ES-I3 (cell line): Measurements from ENCODE around the gene DEPP1.

Experiments
- H3K36me3 ChIP-seq: 2 replicates; pipeline ENCODE4 v1.6.1; 2013; ENCODE audit warnings: mild to moderate bottlenecking, low read length, control low read depth, moderate library complexity; ENCODE audit not compliant: insufficient read depth
- H3K4me1 ChIP-seq: 2 replicates; pipeline ENCODE4 v1.6.1; 2013; ENCODE audit warnings: mild to moderate bottlenecking, control low read depth, low read length; ENCODE audit not compliant: insufficient read depth
- H3K9ac ChIP-seq: 2 replicates; pipeline ENCODE4 v1.6.1; 2013; ENCODE audit warnings: low read depth, mild to moderate bottlenecking, low read length, moderate library complexity
- H3K9me3 ChIP-seq: 2 replicates; pipeline ENCODE4 v1.6.1; 2013; ENCODE audit warnings: mild to moderate bottlenecking, low read length, moderate library complexity; ENCODE audit not compliant: control insufficient read depth, insufficient read depth

Gene DEPP1

GRCh38 chr10:44988957-44989585 is 10.5 kb upstream of the DEPP1 start:
- H3K9me3 ChIP-seq: no peaks in the 10 kb centered on the region
- no peaks in the 10 kb centered on the region for H3K36me3 ChIP-seq
- H3K9ac ChIP-seq: no peak overlapping the region
- H3K4me1 ChIP-seq: peaks cover 45% of the 10 kb centered on the region

DNA sequence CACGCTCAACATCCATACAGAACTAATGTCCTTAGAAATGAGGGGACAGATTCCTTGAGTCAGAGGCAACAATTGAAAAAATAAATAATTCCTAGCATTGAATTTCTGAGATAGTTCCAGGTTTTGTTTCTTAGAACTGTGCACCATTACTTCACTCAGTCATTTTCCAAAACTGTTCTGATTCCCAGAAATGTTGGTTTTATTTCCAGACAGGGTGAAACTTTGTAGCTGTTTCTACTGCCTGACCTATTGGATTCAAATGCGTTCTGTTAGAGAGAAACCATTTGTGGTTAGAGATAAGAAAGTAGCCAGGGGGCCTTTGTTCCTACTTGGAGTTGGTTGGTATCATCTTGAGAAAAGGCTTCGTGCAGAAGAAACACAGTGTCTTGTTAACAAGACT is 8.1 kb upstream of the DEPP1 start:
- Histone ChIP-seq H3K9me3 (no peaks in the 10 kb centered on the region), H3K9ac (no peak overlapping the region), H3K4me1 (peaks cover 44% of the 10 kb centered on the region), H3K36me3 (no peaks in the 10 kb centered on the region)

GRCh38 chr10:44986179-44986578 is 7.6 kb upstream of the DEPP1 start:
- no peaks in the 10 kb centered on the region for H3K36me3 ChIP-seq

GRCh38 chr10:44985175-44985681 is 6.6 kb upstream of the DEPP1 start:
- H3K9me3 ChIP-seq: no peaks in the 10 kb centered on the region
- H3K4me1 ChIP-seq: peaks cover 40% of the 10 kb centered on the region
- H3K9ac ChIP-seq: no peak overlapping the region
- H3K36me3 ChIP-seq: no peaks in the 10 kb centered on the region

More at GRCh38 chr10:44986179-44986578, 7.6 kb upstream of the DEPP1 start:
- Histone ChIP-seq H3K9ac (no peak overlapping the region), H3K4me1 (peaks cover 39% of the 10 kb centered on the region), H3K9me3 (no peaks in the 10 kb centered on the region)

GRCh38 chr10:44984671-44985101 is 6.1 kb upstream of the DEPP1 start:
- Histone ChIP-seq H3K9me3 (no peaks in the 10 kb centered on the region), H3K36me3 (no peaks in the 10 kb centered on the region), H3K4me1 (peaks cover 41% of the 10 kb centered on the region), H3K9ac (no peak overlapping the region)

DNA sequence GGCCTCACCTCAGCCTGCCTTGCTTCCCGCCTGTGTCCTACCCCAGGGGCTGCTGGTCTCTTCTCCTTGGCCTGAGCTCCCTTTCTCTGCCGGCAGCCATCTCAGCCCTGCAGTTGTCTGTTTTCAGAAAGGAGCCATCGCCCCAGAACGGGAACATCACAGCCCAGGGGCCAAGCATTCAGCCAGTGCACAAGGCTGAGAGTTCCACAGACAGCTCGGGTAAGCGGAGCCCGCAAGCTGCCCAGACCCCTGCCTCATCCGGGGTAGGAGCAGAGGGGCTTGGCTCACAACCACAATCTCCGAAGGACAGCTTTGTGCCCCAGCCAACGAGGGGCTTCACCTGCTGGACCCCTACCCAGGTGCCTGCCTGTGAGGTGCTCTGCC is 5.3 kb upstream of the DEPP1 start:
- H3K9ac ChIP-seq: no peak overlapping the region
- H3K36me3 ChIP-seq: no peaks in the 10 kb centered on the region
- no peaks in the 10 kb centered on the region for H3K9me3 ChIP-seq
- H3K4me1 ChIP-seq: peaks cover 46% of the 10 kb centered on the region

- peaks cover 50% of the 10 kb centered on the region for H3K4me1 ChIP-seq
- no peak overlapping the region for H3K9ac ChIP-seq
- H3K9me3 ChIP-seq: no peaks in the 10 kb centered on the region
- no peaks in the 10 kb centered on the region for H3K36me3 ChIP-seq
Observed at GRCh38 chr10:44983066-44983894, 4.7 kb upstream of the DEPP1 start.

- peaks cover 50% of the 10 kb centered on the region for H3K4me1 ChIP-seq
- H3K36me3 ChIP-seq: no peaks in the 10 kb centered on the region; the same call in 1 of the 2 replicates
Observed at GRCh38 chr10:44982496-44982895, 3.9 kb upstream of the DEPP1 start.

DNA sequence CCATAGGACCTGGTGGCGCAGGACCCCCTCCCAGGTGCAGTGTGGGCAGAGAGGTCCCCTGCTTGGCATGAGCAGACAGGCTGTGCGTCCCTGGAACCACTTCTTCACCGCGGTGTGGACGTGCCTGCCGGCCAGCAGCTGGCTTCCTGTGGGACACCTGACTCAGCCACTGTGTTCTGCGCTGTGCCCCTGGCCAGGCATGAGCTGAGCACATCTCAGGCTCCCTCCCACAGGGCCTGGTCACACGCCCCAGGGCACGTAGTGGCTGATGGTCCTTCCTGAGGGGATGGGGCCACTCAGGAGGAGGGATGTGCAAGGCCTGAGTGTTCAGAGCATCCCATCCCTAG is 3.5 kb upstream of the DEPP1 start:
- H3K9me3 ChIP-seq: no peaks in the 10 kb centered on the region
- H3K4me1 ChIP-seq: peaks cover 50% of the 10 kb centered on the region
- H3K9ac ChIP-seq: no peak overlapping the region
- no peaks in the 10 kb centered on the region; the same call in 1 of the 2 replicates for H3K36me3 ChIP-seq

More at GRCh38 chr10:44982496-44982895, 3.9 kb upstream of the DEPP1 start:
- Histone ChIP-seq H3K9me3 (no peaks in the 10 kb centered on the region), H3K9ac (no peak overlapping the region)

DNA sequence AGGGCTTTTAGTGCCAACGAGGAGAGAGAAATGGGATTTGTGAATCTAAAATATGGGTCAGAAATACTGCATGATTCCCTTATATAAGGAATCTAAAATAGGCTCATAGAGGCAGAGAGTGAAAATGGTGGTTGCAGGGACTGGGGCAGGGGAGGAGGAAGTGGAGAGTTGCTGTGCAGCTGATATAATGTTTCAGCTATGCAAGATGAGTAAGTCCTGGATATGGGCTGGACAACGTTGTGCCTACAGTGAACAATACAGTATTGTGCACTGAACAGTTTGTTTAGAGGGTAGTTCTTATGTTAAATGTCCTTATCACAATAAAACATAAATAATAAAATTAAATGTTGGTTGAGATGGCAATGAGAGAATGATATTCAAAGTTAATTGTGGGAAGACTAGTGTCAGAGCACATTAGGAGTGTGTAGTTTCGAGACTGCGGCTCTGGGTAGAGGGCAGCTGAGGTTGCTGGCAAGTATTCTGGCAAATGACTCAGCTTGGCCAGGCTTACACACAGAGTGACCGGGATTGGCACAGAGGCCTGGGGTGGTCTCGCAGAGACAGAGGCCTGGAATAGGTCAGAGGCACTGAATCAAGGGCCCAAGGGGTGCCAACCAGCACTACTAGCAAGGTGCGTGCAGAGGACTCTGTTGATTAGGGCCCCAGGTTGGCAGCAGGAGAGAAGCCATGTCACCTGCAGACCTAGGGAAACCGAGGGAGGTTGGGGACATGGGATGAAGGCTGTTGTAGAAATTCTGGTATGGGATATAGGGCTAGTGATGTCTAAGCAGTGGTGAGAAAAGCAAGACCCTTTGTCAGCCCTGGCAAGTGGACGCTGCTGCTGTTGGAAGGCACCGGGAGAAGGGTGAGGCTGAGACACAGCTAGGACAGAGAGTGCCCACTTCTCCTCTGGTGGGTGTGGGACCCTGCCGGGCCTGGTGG is 2.8 kb upstream of the DEPP1 start:
- H3K9me3 ChIP-seq: no peaks in the 10 kb centered on the region

GRCh38 chr10:44980309-44981171 is 1.9 kb upstream of the DEPP1 start:
- Histone ChIP-seq H3K9me3 (no peaks in the 10 kb centered on the region), H3K36me3 (no peaks in the 10 kb centered on the region; the same call in 1 of the 2 replicates), H3K9ac (no peak overlapping the region), H3K4me1 (peaks cover 37% of the 10 kb centered on the region)

More for the DNA sequence above, 2.8 kb upstream of the DEPP1 start:
- Histone ChIP-seq H3K36me3 (no peaks in the 10 kb centered on the region; the same call in 1 of the 2 replicates), H3K4me1 (peaks cover 46% of the 10 kb centered on the region), H3K9ac (no peak overlapping the region)

- Histone ChIP-seq H3K9ac (no peak overlapping the region), H3K36me3 (no peaks in the 10 kb centered on the region; the same call in 1 of the 2 replicates), H3K9me3 (no peaks in the 10 kb centered on the region), H3K4me1 (peaks cover 30% of the 10 kb centered on the region)
Observed at GRCh38 chr10:44979281-44980191, 927 bp upstream of the DEPP1 start.

DNA sequence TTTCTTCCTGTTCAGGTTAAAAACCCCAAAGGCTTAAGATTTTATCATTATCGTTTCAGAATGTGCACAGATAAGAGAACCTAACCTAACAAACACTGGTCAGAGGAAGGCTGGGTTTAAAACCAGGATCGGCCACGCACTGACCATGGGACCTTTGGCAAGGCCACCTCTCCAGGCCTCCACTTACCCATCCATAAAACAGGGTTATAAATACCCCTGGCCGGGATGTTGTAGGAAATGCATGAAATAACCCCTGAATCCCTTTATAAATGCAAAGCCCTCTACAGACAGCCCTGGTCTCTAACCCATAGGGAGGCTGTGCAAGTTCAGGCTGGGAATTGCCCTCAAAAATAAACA is 418 bp downstream of the DEPP1 start:
- no peaks in the 10 kb centered on the region; the same call in 1 of the 2 replicates for H3K36me3 ChIP-seq
- H3K9ac ChIP-seq: no peak overlapping the region
- peaks cover 38% of the 10 kb centered on the region for H3K4me1 ChIP-seq
- no peaks in the 10 kb centered on the region for H3K9me3 ChIP-seq
